GM19043 (cell line): ENCODE results near the gene BIN1.

Experiments used
- ATAC-seq: cut with Tn5 transposase; IDR thresholded peaks from one replicate; pipeline ENCODE4 v1.9.1; 2021; ENCODE audit warnings: low read depth; ENCODE audit not compliant: unreplicated experiment

The BIN1 gene

DNA sequence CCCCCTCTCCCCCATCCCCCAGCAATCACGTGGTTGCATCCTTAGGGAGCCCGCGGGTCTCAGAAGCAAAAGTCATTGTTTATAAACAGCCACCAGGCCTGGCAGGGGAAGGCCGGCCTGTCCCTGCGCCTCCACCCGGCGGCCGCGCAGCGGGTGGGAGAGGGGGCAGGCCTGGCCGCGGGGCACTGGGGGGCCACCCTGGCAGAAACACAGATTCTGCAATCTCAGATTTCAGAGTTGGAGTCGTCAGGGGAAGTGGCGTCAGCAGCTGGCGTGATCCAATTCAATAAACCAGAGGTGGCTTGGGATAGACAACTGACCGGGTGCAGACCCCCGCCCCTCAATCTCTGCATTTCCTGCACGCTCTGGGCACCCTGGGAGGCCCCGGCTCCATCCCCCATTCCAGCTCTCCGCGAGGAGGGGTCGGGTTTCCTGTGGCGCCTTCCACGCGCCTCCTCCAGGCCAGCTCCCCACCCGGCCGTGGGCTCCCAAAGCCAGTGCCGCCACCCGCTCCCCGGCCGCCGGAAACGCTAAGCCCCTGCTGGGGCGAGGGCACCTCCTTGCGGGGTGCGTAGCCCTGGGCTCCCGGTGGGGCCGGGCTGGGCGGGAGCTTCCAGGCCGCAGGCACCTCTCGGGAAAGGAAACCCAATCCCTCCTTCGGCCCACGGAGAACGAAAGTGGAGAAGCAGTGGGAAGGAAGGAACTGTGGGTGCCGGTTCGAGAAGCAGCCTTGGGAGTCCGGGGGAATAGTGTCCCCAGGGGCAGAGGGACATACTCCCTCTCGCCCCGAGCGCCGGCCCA lies 1.1 kb downstream of the BIN1 start:
- no peak for ATAC-seq

DNA sequence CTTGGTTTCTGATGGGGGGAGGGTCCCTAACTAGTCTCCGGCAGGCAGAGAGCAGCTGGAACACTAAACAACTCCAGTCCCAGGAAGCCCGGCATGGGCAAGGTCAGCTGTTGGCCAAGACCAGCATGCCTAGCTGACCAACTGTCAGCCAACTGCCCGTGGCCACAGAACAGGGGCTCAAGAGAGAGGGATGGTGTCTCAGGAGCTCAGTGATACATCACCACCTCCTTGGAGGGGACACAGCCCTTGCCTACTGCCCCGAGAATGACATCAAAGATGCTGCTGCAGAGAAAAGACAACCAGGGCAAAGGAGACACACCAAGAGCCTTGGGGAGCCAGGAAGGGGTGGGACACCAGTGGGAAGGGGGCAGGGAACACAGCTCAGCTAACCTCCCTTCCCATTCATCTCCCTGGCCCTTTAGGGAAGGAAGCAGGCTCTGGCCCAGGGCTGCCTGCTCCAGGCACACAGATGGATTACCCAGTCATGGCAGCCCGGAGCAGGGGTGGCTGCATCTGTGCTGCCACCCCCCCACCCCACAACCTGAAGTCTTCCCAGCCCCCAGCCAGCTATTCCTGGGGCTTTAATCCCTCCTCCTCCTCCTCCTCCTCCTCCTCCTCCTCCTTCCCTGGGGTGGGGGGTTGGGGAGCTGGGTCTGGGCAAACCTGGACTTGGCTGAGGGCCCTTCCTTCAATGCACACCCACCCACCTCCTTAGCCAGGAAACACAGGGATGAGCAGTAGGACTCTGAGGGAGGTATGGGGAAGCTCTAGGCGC lies 1.9 kb downstream of the BIN1 start:
- ATAC-seq: no peak

DNA sequence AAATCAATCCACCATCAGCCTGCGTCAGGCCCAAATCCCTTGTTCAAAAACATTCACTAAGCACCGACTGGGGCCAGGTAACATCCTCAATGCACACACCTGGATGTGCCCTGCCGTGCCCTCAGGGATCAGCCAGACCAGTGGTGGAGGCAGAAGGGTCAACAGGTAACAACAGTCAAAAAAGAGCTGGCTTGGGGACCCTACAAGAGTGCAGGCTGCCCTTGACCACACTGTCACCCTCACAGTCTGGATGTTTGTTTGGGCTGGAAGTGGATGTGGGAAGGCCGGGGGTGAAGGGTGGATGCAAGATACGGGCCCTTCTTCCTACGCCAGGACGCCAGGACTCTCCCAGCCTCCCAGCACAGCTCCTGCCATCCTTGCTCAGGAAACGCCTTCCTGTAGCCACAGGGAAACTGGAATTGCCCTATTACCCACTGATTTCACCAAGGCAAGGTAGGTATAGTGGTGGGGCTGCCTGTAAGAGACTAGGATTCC lies 2.7 kb downstream of the BIN1 start:
- ATAC-seq: no peak

DNA sequence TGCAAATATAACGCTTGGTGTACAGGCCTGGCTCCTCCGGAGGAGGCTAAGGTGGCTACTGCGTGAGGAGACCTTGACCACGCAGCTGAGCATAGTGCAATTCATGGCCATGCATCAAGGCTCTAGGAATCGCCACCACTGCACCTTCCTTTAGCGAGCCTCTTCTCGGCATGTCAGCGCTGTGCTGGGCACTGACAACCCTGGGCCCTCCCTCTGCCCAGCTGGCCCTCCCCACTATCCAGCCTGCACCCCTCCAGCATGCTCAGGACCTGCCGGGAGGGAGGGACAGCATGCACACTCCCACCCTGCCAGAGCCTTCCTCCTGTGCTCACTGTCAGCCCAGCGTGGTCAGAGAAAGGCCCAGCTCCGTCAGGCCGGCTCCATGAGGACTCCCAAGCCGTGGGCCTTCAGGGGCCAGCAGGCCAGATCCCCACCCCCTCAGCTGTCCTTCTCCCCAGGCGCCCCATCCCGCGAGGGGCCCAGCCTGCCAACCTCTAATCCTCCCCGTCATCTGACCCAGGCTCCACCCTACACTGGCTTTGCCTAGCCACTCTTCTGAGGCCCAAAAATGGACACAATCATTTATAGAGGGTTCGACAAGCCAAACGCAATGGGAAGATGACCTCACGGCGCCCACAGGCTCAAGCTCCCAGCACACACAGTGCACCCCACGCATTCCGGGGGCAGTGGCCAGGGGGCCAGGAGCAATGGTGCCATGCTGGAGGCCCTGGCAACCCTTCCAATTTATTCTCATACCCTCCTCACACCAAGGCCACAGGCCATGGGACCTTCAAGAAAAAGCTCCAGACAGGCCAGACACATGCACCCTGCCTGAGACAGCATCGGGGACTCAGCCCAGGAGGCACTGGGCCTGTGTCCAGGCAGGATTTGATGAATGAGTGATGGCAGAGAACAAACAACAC lies 3.5 kb downstream of the BIN1 start:
- ATAC-seq: no peak

DNA sequence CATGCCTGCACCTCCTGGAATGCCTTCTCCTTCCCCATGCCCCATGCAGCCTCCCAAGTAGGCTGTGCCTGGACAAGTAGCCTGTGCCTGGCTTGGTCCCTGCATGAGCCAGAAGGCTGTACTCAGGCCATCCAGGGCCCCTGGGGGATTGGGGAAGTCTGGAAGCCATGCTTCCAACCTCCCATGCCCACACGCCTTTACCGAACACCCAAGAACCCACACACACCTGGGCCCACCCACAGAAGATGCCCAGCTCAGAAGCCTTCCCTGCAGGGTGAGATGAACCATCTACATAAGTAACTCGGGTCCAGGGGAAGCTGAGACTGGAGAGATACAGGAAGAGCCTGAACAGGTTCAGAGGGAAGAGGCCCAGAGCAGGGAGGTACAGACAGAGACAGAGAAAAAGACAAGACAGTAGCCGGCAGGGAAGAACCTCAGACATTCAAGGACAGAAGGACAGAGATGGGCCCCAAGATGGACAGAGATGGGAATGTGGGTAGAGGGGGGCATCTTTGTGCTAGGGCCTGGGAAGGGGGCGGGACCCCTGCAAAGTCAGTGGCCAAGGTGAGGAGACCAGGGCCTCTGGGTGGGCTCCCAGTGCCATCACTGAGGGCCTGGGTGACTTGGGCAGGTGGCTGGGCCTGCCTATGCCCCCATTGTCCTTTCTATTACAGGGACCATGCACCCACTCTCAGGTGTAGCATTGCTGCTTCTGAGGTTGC lies 4.3 kb downstream of the BIN1 start:
- ATAC-seq: no peak

DNA sequence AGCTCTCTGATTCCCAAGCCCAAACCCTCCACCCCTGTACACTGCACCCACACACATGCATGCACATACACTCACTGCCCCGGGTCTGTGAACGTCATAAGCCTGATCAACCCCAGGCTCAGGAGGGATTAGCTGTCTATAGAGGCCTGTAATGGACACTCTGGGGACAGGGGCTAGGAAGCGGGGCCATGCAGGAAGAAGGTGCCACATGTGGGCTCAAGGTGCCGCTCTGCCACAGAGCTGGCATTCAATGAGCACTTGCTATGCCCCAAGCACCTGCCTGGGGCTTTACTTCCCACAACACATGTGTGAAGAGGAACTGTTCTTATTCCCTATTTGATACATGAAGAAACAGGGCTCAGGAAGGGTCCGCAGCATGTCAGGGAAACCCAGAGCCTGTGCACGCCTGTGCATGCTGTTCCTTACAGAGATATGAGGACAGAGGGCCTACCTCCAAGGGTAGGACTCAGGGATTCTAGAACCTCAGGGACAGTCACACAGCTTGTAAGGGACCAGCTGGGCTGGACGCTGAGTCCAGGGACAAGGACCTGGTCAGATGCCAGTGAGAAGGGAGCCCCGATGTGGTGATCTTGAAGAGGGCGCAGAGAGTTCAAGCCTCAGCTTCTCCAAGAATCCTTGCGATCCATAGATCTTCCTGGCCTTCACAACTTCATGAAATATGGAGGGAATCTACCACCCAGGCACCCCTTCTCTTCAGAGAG lies 5.0 kb downstream of the BIN1 start:
- no peak for ATAC-seq

DNA sequence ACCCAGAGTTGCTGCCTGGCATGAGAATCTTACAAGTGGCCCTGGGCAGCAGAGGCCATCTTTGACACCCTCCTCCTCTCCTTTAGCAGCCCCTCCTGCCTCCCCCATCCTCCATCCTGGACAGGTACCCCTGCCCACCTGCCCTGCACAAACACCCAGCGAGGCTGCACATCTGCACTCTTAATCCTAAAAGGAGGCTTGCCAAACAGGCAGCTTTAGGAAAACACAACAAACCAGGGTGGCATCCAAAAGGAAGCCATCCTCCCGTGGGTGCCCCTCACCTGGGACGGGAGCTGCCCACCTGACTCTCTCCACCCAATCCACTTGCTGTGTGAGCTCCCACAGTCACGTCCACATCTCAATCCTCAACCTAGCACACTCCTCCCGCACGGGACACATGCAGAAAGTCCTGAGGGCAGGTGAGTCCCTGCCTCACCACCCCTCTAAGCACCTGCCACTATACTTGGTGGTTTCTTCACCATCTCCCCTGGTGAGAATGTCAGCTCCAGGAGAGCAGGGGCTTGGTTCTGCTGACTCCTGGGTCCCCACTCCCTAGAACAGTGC lies 5.8 kb downstream of the BIN1 start:
- no peak for ATAC-seq

DNA sequence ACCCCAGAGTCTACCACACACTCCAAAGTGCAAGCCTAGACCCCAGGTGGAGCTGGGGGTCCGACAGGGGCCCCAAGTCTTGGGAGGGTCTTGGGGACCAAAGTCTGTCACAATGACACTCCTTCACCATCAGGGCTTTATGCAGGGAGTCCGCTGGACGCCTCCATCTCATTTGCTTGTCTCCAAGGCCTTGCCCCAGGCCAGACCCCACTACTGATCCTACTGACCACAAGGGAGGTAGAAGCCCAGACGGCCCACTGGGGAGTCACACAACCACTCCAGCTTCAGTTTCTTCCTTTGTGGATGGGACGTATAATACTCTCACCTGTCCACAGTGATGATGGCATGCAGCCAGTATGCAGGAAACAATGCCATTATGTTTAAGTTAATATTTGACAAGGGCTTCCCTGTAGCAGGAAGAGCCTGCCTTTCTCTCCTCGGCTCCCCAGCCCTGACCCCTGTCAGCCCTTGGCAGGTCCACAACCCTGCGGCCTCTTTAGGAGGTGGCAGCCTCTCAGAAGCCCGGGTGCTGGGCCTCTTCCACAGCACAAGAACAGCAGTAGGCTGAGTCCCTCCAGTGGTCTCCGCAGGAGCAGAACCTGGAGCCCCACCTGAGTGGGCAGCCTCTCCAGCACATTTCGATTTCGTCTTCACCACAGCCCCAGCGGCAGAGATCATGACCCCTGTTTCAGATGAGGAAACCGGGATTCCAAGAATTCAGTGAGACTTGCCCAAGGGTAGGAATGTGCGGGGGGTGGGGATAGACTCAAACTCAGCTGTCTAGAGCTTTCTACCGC lies 6.5 kb downstream of the BIN1 start:
- no peak for ATAC-seq

DNA sequence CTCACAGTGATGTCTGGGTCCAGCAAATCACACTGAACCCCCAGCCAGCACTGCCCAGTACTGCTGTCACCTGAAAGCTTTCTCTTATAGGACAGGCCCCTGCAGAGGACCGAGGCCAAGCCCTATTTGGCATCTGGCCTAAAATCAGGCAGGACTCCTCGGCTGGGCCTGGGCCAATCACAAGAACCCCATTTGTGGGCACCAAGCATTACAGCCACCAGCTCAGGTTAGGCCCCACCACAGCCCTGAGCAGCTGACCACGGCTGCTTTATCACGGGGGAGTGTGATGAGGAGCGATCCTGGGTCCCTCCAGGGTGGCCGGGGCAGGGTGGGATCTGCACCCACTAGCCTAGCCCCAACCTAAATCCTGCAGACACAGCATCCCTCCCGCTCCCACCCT lies 8.2 kb downstream of the BIN1 start:
- no peak for ATAC-seq

DNA sequence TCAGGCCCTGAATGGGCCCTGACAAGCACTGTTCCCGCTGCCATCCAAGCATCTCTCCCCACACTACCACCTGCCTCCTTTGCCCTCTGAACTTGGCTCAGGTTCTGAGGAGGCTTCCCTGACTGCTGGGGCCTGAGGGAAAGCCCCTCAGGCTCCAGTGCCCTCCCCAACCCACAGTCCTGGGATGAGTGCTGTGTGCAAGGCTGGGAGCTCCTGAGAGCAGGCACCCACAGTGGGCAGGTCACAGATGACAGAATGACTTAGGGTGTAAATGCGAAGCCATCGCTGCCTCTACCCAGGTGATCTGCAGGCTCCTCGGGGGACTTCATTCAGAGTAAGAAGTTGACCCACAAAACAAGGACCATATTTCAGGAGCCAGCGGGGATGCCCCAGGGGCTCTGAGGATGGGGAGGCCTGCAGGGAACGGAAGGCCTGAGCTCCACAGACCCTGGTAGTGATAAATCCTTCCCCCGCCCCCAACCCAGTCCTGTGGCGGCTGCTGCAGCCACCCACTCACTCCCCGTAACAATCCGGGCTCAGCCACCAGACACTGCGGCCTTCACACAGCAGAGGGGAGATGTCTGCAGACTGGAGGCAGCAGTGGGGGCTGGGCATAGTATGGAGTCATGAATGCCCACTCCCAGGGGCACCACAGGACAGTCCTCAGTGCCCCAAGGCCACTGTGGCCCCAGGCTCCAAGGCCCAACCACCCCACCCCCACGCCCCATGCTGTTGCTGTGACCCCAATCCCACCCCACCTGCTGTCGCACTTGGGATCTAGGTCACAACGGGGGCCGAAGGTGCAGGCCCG lies 8.9 kb downstream of the BIN1 start:
- no peak for ATAC-seq

DNA sequence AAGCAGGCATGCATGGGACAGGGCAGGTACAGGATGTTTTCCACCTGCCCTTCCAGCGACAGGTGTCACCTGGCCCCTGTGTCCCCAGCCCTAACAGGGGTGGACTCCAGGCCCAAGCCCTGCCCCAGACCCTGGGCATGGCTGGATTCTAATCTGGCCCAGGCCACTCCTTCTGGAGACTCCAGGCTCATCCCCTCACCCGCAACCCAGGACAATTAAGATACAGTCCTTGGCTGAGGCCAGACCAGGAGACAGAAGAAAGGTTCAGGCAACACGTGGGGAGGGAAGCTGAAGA lies 9.5 kb downstream of the BIN1 start:
- ATAC-seq: no peak

DNA sequence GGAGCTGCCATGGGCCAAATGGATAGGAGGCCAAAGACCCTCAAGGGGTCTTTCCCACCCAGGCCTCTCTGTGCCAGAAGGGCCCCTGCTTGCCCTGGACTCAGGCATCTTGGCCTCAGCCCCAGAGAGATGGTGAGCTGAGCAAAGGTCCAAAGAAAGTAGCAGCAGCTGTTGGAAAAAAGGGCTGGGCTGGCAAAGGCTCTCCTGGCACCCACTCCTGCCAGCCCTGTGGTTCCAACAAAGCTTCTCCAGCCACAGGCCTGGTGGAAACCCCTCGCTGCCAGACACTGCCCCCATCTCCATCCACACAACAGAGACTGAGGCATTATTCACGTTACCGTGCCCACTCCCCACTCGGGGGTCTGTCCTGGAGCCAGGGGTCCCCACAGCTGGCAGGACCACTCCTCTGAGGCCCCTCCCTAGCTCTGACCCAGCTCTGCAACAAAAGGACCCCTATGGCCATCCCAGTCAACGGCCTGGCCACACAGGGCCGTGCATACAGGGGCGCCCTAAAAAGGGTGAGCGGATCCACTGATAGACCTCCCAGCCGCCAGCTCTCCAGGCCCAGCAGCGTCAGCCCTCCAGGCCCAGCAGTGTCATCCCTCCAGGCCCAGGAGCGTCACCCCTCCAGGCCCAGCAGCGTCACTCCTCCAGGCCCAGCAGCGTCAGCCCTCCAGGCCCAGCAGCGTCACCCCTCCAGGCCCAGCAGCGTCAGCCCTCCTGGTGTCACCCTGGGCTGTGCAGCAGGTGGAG lies 10.1 kb downstream of the BIN1 start:
- no peak for ATAC-seq

DNA sequence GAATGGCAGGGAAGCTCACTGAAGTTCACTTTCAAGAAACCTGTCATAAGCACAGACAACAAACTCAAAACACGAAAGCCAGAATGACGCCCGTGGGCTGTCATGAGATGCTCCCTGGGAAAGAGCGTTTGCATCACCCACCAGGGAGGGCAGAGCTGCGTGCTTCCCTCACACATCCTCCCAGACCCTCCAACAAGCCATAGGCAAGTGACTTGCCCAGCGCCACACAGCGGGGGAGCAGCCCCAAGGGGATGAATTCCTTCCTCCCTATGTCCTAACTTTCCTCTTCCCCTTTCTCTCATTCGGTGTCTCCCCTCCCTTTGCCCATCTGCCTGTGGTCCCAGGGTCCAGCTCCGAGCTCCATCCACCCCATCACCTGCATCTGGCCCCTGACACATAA lies 10.7 kb downstream of the BIN1 start:
- ATAC-seq: no peak

DNA sequence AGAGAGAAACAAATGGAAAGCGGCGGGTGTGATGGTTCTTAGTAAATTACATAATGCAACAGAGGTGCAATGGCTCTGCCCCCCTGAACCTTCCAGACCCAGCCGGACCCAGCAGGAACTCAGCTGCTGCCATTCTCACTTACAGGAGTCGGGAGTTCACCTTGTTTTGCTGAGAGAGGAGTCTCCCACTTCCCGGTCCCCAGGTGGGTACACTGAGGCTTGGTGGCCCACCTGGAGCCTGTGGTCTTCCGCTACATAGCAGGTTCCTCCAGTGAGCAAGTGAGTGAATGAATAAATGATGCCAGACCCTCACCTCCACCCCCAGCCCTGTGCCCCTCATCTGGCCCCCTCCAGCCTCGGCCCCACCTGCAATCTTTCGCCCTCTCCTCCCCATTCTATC lies 11.2 kb downstream of the BIN1 start:
- ATAC-seq: no peak

DNA sequence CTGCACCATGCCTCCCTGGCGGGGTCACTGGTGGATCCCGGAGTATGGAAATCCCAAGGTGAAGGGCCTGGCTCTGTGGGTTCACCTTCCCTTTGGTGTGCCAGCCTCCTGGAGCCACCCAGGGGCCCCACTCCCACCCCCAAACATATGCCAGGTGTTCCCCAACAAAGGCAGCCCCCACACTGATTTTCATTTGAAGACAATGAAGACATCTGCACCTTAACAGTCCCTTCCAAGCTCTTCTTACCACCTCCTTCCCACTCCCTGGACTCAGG lies 11.7 kb downstream of the BIN1 start:
- ATAC-seq: no peak

DNA sequence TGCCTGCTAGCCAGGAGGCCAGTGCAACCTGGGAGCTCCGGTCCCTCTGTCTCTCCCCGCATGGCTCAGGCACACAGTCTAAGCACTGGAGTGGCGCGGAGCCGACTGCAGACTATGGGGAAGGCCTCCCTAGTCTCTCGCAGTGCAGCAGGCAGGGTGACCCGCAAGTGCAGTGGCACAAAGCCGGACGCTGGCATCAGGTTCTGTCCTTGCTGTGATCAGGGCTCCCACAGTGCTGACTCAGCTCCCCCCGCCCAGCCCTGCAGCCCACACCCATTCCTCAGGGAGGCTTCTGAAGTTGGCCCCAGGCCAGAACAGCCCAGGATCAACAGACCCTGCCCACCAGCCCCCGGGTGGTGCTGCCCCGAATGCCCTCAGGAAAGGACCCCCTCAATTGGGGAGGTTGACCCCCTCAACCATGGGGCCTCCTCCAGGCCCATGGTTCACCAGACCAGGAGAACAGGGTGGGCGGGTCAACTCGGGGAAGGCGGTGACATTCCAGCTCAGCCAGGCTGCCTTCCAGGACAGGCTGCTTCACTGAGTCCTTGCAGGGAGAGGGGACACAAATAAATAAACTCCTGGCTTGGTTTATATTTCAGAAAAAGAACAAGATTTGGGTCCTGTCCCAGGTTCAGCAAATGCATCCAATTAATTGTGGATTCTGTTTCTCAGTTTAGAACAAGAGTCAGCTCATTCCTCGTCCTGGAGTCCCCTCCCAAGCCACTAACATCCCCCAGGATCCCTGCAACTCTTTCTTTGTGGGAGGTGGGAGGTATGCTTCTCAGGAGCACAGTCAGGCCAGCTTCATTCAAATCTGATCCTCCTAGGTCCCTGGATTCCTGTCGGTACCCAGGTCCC lies 12.2 kb downstream of the BIN1 start:
- ATAC-seq: no peak
